ENCODE data around the gene KANSL2. TPM values are rescaled to one million over a fixed set of nuclear protein-coding genes. Genes with fewer than 3 reads are reported as not detected.
"Not testable (repeated sequence)": the region's sequence is repeated elsewhere in the genome, so short reads cannot be mapped to it uniquely, and the experiment has no call there.

The KANSL2 gene
- total RNA-seq, 2 experiments from 2014 or later, result 45.9 to 47.3 TPM

GRCh38 chr12:48678551-48679185 is 3.4 kb downstream of the KANSL2 start:
- DNase-seq, result no peak
- Mint-ChIP-seq H3K36me3 (ENCODE audit: low read depth) (peaks cover 49% of the 10 kb centered on the region), H3K27ac (peak overlapping the region; percentile 80), H3K4me1 (ENCODE audit: low read depth) (peaks cover 49% of the 10 kb centered on the region), H3K9me3 (no peaks in the 10 kb centered on the region), H3K27me3 (no peaks in the 10 kb centered on the region), H3K4me3 (peak overlapping the region; percentile 99)
- TF ChIP-seq, protein P1, sequence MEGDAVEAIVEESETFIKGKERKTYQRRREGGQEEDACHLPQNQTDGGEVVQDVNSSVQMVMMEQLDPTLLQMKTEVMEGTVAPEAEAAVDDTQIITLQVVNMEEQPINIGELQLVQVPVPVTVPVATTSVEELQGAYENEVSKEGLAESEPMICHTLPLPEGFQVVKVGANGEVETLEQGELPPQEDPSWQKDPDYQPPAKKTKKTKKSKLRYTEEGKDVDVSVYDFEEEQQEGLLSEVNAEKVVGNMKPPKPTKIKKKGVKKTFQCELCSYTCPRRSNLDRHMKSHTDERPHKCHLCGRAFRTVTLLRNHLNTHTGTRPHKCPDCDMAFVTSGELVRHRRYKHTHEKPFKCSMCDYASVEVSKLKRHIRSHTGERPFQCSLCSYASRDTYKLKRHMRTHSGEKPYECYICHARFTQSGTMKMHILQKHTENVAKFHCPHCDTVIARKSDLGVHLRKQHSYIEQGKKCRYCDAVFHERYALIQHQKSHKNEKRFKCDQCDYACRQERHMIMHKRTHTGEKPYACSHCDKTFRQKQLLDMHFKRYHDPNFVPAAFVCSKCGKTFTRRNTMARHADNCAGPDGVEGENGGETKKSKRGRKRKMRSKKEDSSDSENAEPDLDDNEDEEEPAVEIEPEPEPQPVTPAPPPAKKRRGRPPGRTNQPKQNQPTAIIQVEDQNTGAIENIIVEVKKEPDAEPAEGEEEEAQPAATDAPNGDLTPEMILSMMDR (IDR thresholded peaks at IDR 0.05), result no peak
- no peak for ATAC-seq
- ChIA-PET POLR2A (interaction anchor here (0.7 to 1.5 kb wide), 4 partner anchors 8 to 35 kb away, joined by 3 to 4 read pairs (median 4); no protein-coding TSS in a partner anchor), CTCF (no interaction called here)
- intact Hi-C loops (cut with micrococcal nuclease), result no loop called here

GRCh38 chr12:48671231-48671856 is 10.7 kb downstream of the KANSL2 start:
- ChIA-PET POLR2A (interaction anchor here (0.6 to 4.1 kb wide), 6 partner anchors 8 to 286 kb away, joined by 3 to 41 read pairs (median 4); partner anchors contain the start of genes ARF3 and KANSL2), CTCF (interaction anchor here (0.6 to 2.5 kb wide), 5 partner anchors 11 to 125 kb away, joined by 3 to 8 read pairs (median 4); no protein-coding TSS in a partner anchor)
- H3K27me3 Mint-ChIP-seq, result no peaks in the 10 kb centered on the region
- no peak overlapping the region for H3K27ac Mint-ChIP-seq
- intact Hi-C loops (cut with micrococcal nuclease), result no loop called here
- peaks cover 41% of the 10 kb centered on the region for H3K36me3 Mint-ChIP-seq (ENCODE audit: low read depth)
- no peaks in the 10 kb centered on the region for H3K9me3 Mint-ChIP-seq
- H3K4me3 Mint-ChIP-seq, result no peak overlapping the region
- peaks cover 10% of the 10 kb centered on the region for H3K4me1 Mint-ChIP-seq (ENCODE audit: low read depth)
- TF ChIP-seq, protein P1 (IDR thresholded peaks at IDR 0.05), result no peak
- ATAC-seq (no peak), DNase-seq (no peak)

GRCh38 chr12:48668996-48669395 is 13.0 kb downstream of the KANSL2 start:
- POLR2A ChIA-PET, result interaction anchor here (0.6 to 2.1 kb wide), 3 partner anchors 11 to 151 kb away, joined by 3 to 10 read pairs (median 3); no protein-coding TSS in a partner anchor
- CTCF ChIA-PET, result interaction anchor here (1.1 kb wide), 1 partner anchor 146 kb away, joined by 3 read pairs; no protein-coding TSS in a partner anchor
- no peaks in the 10 kb centered on the region for H3K9me3 Mint-ChIP-seq
- TF ChIP-seq, protein P1 (IDR thresholded peaks at IDR 0.05), result no peak
- DNase-seq (no peak), ATAC-seq (no peak)
- H3K4me3 Mint-ChIP-seq, result no peak overlapping the region
- peaks cover 45% of the 10 kb centered on the region for H3K36me3 Mint-ChIP-seq (ENCODE audit: low read depth)
- peaks cover 4% of the 10 kb centered on the region for H3K4me1 Mint-ChIP-seq (ENCODE audit: low read depth)
- no peak overlapping the region for H3K27ac Mint-ChIP-seq
- intact Hi-C loops (cut with micrococcal nuclease), result no loop called here
- H3K27me3 Mint-ChIP-seq, result no peaks in the 10 kb centered on the region

GRCh38 chr12:48659863-48660262 is 22.2 kb downstream of the KANSL2 start:
- TF ChIP-seq, protein P1 (IDR thresholded peaks at IDR 0.05), result no peak
- Mint-ChIP-seq H3K36me3 (ENCODE audit: low read depth) (peaks cover 36% of the 10 kb centered on the region), H3K27ac (no peak overlapping the region), H3K27me3 (no peaks in the 10 kb centered on the region), H3K4me3 (no peak overlapping the region), H3K4me1 (ENCODE audit: low read depth) (peaks cover 4% of the 10 kb centered on the region), H3K9me3 (no peaks in the 10 kb centered on the region)
- intact Hi-C loops (cut with micrococcal nuclease), result no loop called here
- ChIA-PET CTCF (no interaction called here), POLR2A (interaction anchor here (1.1 kb wide), 1 partner anchor 11 kb away, joined by 5 read pairs; no protein-coding TSS in a partner anchor)
- no peak for ATAC-seq
- no peak for DNase-seq

DNA sequence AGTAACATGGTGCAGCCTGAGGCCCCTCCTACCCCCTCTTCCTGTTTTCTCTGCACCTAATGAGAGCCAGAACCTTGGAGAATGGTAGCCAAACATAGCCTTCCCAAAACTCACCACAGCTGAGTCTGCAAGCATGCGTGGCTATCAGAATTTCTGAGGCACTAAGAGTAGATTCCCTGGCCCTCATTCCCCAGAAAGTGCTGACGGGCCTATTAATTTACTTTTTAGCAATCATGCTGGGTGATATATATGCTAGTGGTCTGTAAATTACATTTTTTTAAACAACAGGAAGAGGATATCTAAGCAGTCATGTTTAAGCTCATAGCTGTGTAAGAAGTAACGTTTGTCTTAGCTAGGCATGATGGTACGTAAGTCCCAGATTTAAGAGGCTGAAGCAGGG is 30.4 kb downstream of the KANSL2 start:
- intact Hi-C loops (cut with micrococcal nuclease), result no loop called here
- H3K27ac Mint-ChIP-seq, result no peak overlapping the region
- ATAC-seq (no peak), DNase-seq (no peak)
- TF ChIP-seq, protein P1 (IDR thresholded peaks at IDR 0.05), result no peak
- ChIA-PET POLR2A (interaction anchor here (0.8 to 1.2 kb wide), 2 partner anchors 10 to 12 kb away, joined by 3 to 4 read pairs; no protein-coding TSS in a partner anchor), CTCF (interaction anchor here (2.1 kb wide), 1 partner anchor 33 kb away, joined by 5 read pairs; no protein-coding TSS in a partner anchor)
- H3K36me3 Mint-ChIP-seq (ENCODE audit: low read depth), result peaks cover 46% of the 10 kb centered on the region
- H3K4me1 Mint-ChIP-seq (ENCODE audit: low read depth), result peaks cover 2% of the 10 kb centered on the region
- H3K9me3 Mint-ChIP-seq, result no peaks in the 10 kb centered on the region
- H3K27me3 Mint-ChIP-seq, result no peaks in the 10 kb centered on the region
- H3K4me3 Mint-ChIP-seq, result no peak overlapping the region

DNA sequence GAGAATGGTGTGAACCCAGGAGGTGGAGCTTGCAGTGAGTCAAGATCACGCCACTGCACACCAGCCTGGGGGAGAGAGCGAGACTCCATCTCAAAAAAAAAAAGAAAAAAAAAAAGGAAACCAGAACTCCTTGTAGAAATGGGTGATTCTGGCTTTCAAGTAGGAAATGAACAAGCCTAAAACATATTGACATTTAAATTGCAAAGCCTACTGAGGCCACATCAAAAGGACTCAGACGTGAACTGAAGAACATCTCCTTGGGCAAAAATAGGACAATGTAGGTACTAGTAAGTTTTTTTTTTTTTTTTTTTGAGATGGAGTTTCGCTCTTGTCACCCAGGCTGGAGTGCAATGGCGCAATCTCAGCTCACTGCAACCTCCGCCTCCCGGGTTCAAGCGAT is 36.7 kb downstream of the KANSL2 start:
- ATAC-seq (peak; percentile 73), DNase-seq (peak; percentile 22)
- POLR2A ChIA-PET; intact Hi-C loops (cut with micrococcal nuclease); H3K4me1 Mint-ChIP-seq (ENCODE audit: low read depth); CTCF ChIA-PET; H3K9me3 Mint-ChIP-seq; H3K4me3 Mint-ChIP-seq; H3K27me3 Mint-ChIP-seq: not testable (repeated sequence)
- peaks cover 58% of the 10 kb centered on the region for H3K36me3 Mint-ChIP-seq (ENCODE audit: low read depth)
- peak overlapping the region; percentile 21 for H3K27ac Mint-ChIP-seq

Data from activated CD8-positive, alpha-beta T cell treated with anti-CD3 and anti-CD28 coated beads for 36 hours (primary cell).